HL-60 (cell line): ENCODE data around the gene AIFM3.
"Not testable (repeated sequence)": the region's sequence is repeated elsewhere in the genome, so short reads cannot be mapped to it uniquely, and the experiment has no call there.

Experiments used
- DNase-seq, 2 experiments: peaks; one replicate each; pipeline ENCODE4 v3.0.0-alpha.2; 2010 to 2020; ENCODE audit warnings: low read depth in 1 of 2, low spot score in 1 of 2
- H3K27ac ChIP-seq: fragments of 250-450 bp; sonication (Bioruptor Pico); replicated peaks from 2 replicates; pipeline ENCODE4 v1.5.1; 2020; ENCODE audit warnings: mild to moderate bottlenecking, moderate library complexity
- H3K27me3 ChIP-seq: fragments of 250-450 bp; sonication (Bioruptor Pico); 2 replicates; pipeline ENCODE4 v1.5.1; 2021; ENCODE audit warnings: mild to moderate bottlenecking, moderate library complexity; ENCODE audit not compliant: insufficient read depth, poor library complexity, severe bottlenecking
- H3K4me3 ChIP-seq: replicated peaks from 2 replicates; pipeline ENCODE4 v1.5.1; 2011; ENCODE audit warnings: mild to moderate bottlenecking, control low read depth, low read length; ENCODE audit not compliant: insufficient read depth
- GABPA ChIP-seq: IDR thresholded peaks from 2 replicates; pipeline ENCODE4 v1.6.1; 2012; ENCODE audit warnings: low read depth
- POLR2AphosphoS5 ChIP-seq: IDR thresholded peaks from 2 replicates; pipeline ENCODE4 v1.6.1; 2012; ENCODE audit warnings: low read depth
- REST ChIP-seq: IDR thresholded peaks from 2 replicates; pipeline ENCODE4 v1.6.1; 2012; ENCODE audit warnings: low read depth; ENCODE audit not compliant: insufficient replicate concordance
- SPI1 ChIP-seq: IDR thresholded peaks from 2 replicates; pipeline ENCODE4 v1.6.1; 2012; ENCODE audit warnings: low read depth, mild to moderate bottlenecking, borderline replicate concordance
- TF ChIP-seq, protein P1 (sequence below): IDR thresholded peaks from one replicate; pipeline ENCODE4 v1.5.1; 2011; ENCODE audit warnings: low read length, control low read depth, inconsistent platforms; ENCODE audit not compliant: insufficient read depth

AIFM3 gene

GRCh38 chr22:20940904-20941385, 26.1 kb upstream of the AIFM3 start:
- TF ChIP-seq, protein P1, sequence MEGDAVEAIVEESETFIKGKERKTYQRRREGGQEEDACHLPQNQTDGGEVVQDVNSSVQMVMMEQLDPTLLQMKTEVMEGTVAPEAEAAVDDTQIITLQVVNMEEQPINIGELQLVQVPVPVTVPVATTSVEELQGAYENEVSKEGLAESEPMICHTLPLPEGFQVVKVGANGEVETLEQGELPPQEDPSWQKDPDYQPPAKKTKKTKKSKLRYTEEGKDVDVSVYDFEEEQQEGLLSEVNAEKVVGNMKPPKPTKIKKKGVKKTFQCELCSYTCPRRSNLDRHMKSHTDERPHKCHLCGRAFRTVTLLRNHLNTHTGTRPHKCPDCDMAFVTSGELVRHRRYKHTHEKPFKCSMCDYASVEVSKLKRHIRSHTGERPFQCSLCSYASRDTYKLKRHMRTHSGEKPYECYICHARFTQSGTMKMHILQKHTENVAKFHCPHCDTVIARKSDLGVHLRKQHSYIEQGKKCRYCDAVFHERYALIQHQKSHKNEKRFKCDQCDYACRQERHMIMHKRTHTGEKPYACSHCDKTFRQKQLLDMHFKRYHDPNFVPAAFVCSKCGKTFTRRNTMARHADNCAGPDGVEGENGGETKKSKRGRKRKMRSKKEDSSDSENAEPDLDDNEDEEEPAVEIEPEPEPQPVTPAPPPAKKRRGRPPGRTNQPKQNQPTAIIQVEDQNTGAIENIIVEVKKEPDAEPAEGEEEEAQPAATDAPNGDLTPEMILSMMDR: no peak
- TF ChIP-seq GABPA (no peak), SPI1 (no peak), POLR2AphosphoS5 (no peak), REST (no peak)
- Histone ChIP-seq H3K27me3 (no peaks in the 10 kb centered on the region), H3K4me3 (no peak overlapping the region), H3K27ac (no peak overlapping the region)
- DNase-seq: no peak

DNA sequence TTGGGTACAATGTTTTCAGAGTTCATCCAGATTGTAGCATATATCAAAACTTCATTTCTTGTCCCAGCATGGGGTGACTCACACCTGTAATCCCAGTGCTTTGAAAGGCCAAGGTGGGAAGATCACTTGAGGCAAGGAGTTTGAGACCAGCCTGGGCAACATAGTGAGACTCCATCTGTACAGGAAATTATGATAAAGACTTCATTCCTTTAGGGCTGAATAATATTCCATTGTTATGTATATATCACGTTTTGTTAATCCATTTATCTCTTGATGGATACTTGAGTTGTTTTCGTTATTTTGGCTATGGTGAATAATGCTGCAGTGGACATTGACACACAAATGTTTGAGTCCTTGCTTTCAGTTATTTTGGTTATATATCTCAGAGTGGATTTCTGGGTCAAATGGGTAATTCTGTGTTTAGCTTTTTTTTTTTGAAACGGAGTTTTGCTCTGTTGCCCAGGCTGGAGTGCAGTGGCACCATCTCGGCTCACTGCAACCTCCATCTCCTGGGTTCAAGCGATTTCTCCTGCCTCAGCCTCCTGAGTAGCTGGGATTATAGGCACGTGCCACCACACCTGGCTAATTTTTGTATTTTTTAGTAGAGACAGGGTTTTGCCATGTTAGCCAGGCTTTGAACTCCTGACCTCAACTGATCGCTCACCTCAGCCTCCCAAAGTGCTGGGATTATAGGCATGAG, 24.7 kb upstream of the AIFM3 start:
- not testable (repeated sequence) for H3K27ac ChIP-seq, H3K4me3 ChIP-seq, DNase-seq, H3K27me3 ChIP-seq

DNA sequence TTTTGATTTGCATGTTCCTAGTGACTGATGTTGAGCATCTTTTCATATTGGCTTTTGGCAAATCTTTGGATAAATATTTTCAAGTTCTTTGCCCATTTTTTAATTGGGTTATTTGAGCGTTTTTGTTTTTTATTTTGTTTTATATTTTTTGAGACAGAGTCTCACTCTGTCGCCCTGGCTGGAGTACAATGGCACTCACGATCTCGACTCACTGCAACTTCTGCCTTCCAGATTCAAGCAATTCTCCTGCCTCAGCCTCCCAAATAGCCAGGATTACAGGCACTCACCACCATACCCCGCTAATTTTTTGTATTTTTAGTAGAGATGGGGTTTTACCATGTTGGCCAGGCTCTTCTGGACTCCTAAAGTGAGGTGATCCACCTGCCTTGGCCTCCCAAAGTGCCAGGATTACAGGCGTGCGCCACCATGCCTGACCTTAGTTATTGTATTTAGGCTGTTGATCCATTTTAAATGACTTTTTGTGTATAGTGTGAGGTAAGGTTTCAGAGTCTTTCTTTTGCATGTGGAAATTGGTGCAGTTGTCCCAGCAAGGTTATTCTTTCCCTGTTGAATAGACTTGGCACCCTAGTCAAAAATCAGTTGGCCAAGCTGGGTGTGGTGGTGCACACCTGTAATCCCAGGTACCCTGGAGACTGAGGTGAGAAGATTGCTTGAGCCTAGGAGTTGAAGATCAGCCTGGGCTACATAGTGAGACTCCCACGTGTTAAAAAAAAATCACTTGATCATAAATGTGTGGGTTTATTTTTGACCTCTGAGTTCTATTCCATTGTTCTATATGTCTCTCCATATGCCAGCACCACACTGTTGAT, 23.7 kb upstream of the AIFM3 start:
- Histone ChIP-seq H3K27me3 (no peaks in the 10 kb centered on the region), H3K27ac (no peak overlapping the region), H3K4me3 (no peak overlapping the region)
- DNase-seq: no peak
- no peak for TF ChIP-seq REST
- no peak for TF ChIP-seq SPI1
- TF ChIP-seq, protein P1: no peak
- TF ChIP-seq POLR2AphosphoS5: no peak

DNA sequence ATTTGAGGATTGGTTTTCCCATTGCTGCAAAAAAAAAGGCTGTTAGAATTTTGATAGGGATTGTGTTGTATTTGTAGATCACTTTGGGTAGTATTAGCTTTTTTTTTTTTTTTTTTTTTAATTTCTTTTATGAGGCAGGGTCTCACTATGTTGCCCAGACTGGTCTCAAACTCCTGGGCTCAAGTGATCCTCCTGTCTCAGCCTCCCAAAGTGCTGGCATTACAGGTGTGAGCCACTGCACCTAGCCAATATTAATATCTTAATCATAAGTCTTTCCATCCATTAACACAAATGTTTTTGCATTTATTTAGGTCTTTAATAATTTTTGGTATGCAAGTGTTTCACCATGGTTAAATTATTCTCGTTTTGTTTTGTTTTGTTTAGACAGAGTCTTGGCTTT, 23.0 kb upstream of the AIFM3 start:
- Histone ChIP-seq H3K27me3 (no peaks in the 10 kb centered on the region), H3K27ac (no peak overlapping the region), H3K4me3 (no peak overlapping the region)
- DNase-seq: no peak
- no peak for TF ChIP-seq GABPA
- TF ChIP-seq REST: no peak
- TF ChIP-seq, protein P1: no peak
- TF ChIP-seq SPI1: no peak
- TF ChIP-seq POLR2AphosphoS5: no peak
